G401 (cell line): Measurements from ENCODE around the gene KIF26B. TPM values are rescaled to one million over a fixed set of nuclear protein-coding genes. Genes with fewer than 3 reads are reported as not detected.
"Not testable (repeated sequence)": the region's sequence is repeated elsewhere in the genome, so short reads cannot be mapped to it uniquely, and the experiment has no call there.

ENCODE experiments used
- DNase-seq: peaks from one replicate; pipeline ENCODE4 v3.0.0-alpha.2; 2015; ENCODE audit warnings: low spot score
- in situ Hi-C: cut with HindIII; loops from 2 replicates; pipeline ENCODE4 v1.10.0; 2016; ENCODE audit warnings: low sequenced_read_pairs, mixed read lengths
- total RNA-seq: library from RNA; depleted of rRNA; stranded (reverse); fragments of >200 nt; shearing (Covaris generic); gene quantifications from 2 replicates; pipeline ENCODE4 v1.2.3, GENCODE V29; 2014

Gene KIF26B
- total RNA-seq, 1 experiment from 2014 or later: 9.8 TPM

- DNase-seq: peak; percentile 54
- in situ Hi-C loops: not testable (repeated sequence)
Observed at GRCh38 chr1:245130281-245131025, 24.3 kb upstream of the KIF26B start.

GRCh38 chr1:245131026-245131393, 23.8 kb upstream of the KIF26B start:
- in situ Hi-C loops: no loop called here

DNA sequence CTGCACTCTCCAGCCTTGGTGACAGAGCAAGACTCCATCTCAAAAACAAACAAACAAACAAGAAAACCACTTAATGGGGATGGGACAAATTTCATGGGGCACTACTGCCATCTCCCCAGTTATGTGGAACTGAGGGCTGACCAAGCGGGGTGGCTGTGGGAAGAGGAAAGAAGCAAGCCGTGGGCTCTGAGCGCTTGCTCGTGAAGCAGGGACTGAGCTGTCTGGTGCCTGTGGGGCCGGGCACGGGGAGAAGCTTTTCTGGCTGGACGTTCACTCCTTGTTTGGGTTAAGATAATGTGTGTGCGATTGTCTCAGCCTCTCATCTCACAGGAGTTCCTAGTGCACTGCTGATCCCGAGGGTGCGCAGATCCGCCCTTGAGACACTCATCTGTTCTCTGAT, 22.0 kb upstream of the KIF26B start:
- in situ Hi-C loops: no loop called here
- DNase-seq: no peak

More at GRCh38 chr1:245131026-245131393, 23.8 kb upstream of the KIF26B start:
- DNase-seq: peak; percentile 68

DNA sequence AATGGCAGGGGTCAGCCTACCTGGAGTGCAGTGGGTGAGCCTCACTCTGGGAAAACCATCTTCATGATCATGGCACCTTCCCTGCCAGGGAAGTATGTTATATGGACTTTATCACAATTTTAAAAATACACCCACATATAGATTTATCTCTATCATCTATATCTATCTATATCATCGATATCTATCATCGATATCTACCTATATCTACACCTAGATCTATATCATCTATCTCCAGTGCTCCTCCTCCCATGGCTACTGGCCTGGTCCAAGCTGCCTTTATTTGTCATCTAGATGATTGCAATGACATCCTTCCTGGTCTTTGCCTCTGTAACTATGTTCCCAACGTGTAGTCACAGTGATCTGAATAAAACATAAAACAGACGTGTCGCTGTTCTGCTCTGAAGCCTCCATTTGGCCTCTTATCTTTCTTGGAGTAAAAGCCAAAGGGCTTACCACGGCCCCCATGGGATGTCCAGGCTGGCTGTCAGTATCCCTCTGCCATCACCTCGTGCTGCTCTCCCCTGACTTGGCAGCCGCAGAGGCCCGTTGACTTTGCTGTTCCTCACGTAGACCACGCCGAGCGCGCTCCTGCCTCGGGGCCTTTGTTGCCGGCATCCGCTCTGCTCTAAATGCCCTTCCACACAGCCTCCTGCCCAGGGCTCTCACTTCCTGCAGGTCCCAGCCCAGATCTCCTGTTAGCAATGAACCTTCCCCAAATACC, 20.6 kb upstream of the KIF26B start:
- in situ Hi-C loops: no loop called here
- DNase-seq: no peak

- in situ Hi-C loops: no loop called here
- DNase-seq: no peak
Observed at GRCh38 chr1:245142171-245142798, 12.5 kb upstream of the KIF26B start.

DNA sequence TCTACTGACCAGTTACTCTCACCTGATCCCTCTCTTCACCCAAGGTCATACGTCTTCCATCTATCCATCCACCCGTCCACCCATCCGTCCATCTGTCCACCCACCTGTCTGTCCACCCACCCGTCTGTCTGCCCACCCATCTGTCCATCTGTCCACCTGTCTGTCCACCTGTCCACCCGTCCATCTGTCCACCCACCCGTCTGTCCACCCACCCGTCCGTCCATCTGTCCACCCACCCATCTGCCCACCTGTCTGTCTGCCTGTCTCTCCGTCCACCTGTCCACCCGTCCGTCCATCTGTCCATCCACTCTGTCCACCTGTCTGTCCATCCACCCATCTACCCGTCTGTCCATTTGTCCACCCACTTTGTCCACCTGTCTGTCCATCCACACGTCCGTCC, 11.8 kb upstream of the KIF26B start:
- in situ Hi-C loops: no loop called here
- no peak for DNase-seq

DNA sequence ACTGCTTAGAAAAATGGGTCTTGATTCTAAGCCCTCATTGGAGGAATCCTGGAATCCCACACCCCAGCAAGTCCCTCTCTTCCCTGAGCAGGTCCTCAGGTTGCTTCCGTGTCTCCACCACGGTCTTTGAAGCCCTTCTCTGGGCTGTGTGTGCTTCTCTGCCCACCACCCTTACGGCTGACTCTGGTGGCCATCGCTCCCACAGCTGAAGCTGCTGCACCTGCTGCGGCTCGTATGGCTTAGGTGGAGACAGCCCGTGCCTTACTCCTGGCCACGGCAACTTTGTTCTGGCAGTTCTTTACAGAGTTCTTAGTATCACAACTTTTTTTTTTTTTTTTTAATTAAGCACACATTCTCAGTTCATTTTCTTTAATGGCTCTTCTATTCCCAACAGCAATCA, 10.9 kb upstream of the KIF26B start:
- no peak for DNase-seq
- in situ Hi-C loops: no loop called here

- in situ Hi-C loops: no loop called here
- no peak for DNase-seq
Observed at GRCh38 chr1:245148069-245148468, 6.7 kb upstream of the KIF26B start.

GRCh38 chr1:245148861-245149260, 5.9 kb upstream of the KIF26B start:
- DNase-seq: no peak
- in situ Hi-C loops: no loop called here

- DNase-seq: peak; percentile 92
- in situ Hi-C loops: no loop called here
Observed at GRCh38 chr1:245153081-245153551, 1.7 kb upstream of the KIF26B start.

- in situ Hi-C loops: no loop called here
- DNase-seq: peak; percentile 43
Observed at GRCh38 chr1:245153552-245154428, 995 bp upstream of the KIF26B start.

DNA sequence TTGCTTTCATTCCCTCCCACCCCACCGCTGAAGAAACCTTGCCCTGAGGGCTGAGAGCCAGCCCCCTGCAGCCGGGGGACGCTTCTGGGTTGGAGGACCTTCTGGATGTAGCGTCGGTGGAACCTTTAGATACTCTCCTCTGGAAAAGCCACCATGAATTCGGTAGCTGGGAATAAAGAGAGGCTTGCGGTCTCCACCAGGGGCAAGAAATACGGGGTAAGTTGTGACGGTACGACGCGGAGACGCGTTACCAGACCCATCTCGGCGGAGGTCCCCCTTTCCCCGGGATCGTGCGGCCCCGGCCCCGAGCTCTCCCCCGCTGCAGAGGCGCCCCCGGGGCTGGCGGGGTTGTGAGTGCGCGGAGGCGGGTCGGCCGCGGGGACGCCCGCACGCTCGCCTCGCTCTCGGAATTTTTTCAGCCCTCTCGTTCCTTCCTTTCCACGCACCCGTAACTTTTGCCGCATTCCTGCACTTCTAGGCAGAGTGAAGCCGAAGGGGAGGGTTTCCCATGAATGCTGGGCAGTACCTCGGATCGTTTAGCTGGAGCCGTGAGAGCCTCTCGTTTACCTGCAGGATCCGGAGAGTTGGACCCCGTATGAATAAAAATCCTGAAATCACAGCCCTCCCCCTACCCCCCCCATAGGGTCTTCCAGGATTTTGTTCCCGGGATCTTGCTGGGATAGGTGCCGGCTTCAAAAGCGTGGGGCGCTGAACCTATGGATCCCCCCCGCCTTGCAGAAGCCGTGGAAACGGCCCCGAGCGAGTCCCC, 671 bp downstream of the KIF26B start:
- in situ Hi-C loops: no loop called here
- DNase-seq: peak; percentile 51

DNA sequence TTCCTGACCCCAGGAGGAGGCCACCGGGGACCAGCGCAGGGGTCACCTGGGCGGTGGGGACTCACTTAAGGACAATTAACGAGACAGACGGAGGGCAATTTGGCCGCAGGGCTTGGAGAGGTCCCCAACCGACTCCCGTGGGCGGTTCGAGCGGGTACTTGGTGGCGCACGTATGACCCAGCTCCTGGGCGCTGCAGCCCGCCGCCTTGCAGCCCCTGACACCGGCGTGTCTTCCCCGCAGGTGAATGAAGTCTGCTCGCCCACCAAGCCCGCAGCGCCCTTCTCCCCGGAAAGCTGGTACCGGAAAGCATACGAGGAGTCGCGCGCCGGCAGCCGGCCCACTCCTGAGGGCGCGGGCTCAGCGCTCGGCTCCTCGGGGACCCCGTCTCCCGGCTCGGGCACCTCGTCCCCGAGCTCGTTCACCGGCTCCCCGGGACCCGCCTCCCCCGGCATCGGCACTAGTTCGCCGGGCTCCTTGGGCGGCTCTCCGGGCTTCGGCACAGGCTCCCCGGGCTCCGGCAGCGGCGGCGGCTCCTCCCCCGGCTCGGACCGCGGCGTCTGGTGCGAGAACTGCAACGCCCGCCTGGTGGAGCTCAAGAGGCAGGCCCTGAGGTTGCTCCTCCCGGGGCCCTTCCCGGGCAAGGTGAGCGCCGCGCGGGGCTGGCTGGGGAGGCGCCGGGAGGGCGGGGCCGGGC, 1.4 kb downstream of the KIF26B start:
- in situ Hi-C loops: no loop called here
- peak; percentile 87 for DNase-seq

- in situ Hi-C loops: no loop called here
- peak; percentile 78 for DNase-seq
Observed at GRCh38 chr1:245156736-245157505, 2.1 kb downstream of the KIF26B start.

GRCh38 chr1:245158913-245159312, 4.1 kb downstream of the KIF26B start:
- DNase-seq: no peak
- in situ Hi-C loops: no loop called here

DNA sequence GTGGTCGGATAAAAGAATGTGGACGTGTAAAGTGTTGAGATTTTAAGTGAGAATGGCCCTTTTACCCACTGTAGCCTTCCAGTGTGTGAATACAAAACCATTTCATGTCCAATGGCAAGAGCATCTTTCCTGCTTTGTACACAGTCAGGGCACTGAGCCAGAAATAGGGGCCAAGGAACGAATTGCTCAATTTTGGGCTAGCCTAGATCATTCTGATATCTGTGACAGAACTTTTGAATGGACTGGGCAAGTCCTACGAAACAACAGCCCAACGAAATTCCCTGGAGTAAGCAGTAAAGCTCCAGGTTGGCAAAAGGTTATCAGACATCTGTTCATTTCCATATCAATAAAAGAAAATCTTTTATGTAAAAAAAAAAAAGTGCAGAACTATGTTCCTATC, 5.5 kb downstream of the KIF26B start:
- DNase-seq: peak; percentile 85
- in situ Hi-C loops: no loop called here

GRCh38 chr1:245160741-245161400, 6.1 kb downstream of the KIF26B start:
- DNase-seq: no peak
- in situ Hi-C loops: no loop called here
